CD8-positive, alpha-beta memory T cell (primary cell): Measurements from ENCODE around the gene XRCC4. TPM values are rescaled to one million over a fixed set of nuclear protein-coding genes. Genes with fewer than 3 reads are reported as not detected.

Experiments
- CTCF ChIA-PET: fragments of 350-600 bp; sonication (Branson Sonifier 250); formaldehyde crosslinking; loops from one replicate; lab custom pipeline; 2021; ENCODE audit warnings: antibody characterized with exemption; lab: Charles Lee
- POLR2A ChIA-PET: fragments of 350-600 bp; sonication (Branson Sonifier 250); formaldehyde crosslinking; loops from one replicate; lab custom pipeline; 2021; ENCODE audit warnings: antibody characterized with exemption; lab: Charles Lee
- DNase-seq, 5 donors: peaks; one replicate each; pipeline versions ENCODE4 v3.0.0 to v3.0.0-alpha.2; 2020 to 2022; ENCODE audit warnings: mixed read lengths in 1 of 5
- H3K27ac ChIP-seq: one replicate; pipeline ENCODE4 v1.7.0; 2013; ENCODE audit warnings: low read depth, mild to moderate bottlenecking, low read length, moderate library complexity
- H3K27me3 ChIP-seq: 2 replicates; pipeline ENCODE4 v1.7.0; 2013; ENCODE audit warnings: low read length, mild to moderate bottlenecking; ENCODE audit not compliant: insufficient read depth, poor library complexity, severe bottlenecking
- H3K36me3 ChIP-seq: 2 replicates; pipeline ENCODE4 v1.7.0; 2013; ENCODE audit warnings: mild to moderate bottlenecking, low read length, moderate library complexity; ENCODE audit not compliant: insufficient read depth
- H3K4me1 ChIP-seq: 2 replicates; pipeline ENCODE4 v1.7.0; 2013; ENCODE audit warnings: mild to moderate bottlenecking, low read length, moderate library complexity; ENCODE audit not compliant: insufficient read depth
- H3K4me3 ChIP-seq: 2 replicates; pipeline ENCODE4 v1.7.0; 2013; ENCODE audit warnings: mild to moderate bottlenecking, low read length
- H3K9me3 ChIP-seq: 2 replicates; pipeline ENCODE4 v1.7.0; 2013; ENCODE audit warnings: mild to moderate bottlenecking, low read length
- H3K27ac Mint-ChIP-seq, 8 donors: one replicate each; pipeline ENCODE4 v1.8.0; 2020 to 2021; ENCODE audit warnings: mixed read lengths in 8 of 8, mild to moderate bottlenecking in 6 of 8, inconsistent platforms in 3 of 8, moderate library complexity in 3 of 8
- H3K27me3 Mint-ChIP-seq, 2 donors: one replicate each; pipeline ENCODE4 v1.8.0; 2020 to 2021; ENCODE audit warnings: mixed read lengths in 2 of 2, mild to moderate bottlenecking in 1 of 2, moderate library complexity in 1 of 2
- H3K36me3 Mint-ChIP-seq, 3 donors: one replicate each; pipeline ENCODE4 v1.8.0; 2020 to 2021; ENCODE audit warnings: mixed read lengths in 3 of 3, inconsistent platforms in 1 of 3, mild to moderate bottlenecking in 1 of 3
- H3K4me1 Mint-ChIP-seq, 3 donors: one replicate each; pipeline ENCODE4 v1.8.0; 2020 to 2021; ENCODE audit warnings: mixed read lengths in 3 of 3, inconsistent platforms in 1 of 3, mild to moderate bottlenecking in 1 of 3
- H3K4me3 Mint-ChIP-seq, 7 donors: one replicate each; pipeline ENCODE4 v1.8.0; 2020 to 2021; ENCODE audit warnings: mixed read lengths in 7 of 7, mild to moderate bottlenecking in 6 of 7, moderate library complexity in 4 of 7, inconsistent platforms in 2 of 7
- H3K9me3 Mint-ChIP-seq, 5 donors: one replicate each; pipeline ENCODE4 v1.8.0; 2020 to 2022; ENCODE audit warnings: mixed read lengths in 5 of 5, mild to moderate bottlenecking in 3 of 5, moderate library complexity in 2 of 5, inconsistent platforms in 1 of 5
- polyA plus RNA-seq: library from polyadenylated mRNA; unstranded; fragments of 300-500 nt; fragmentation: Illumina TruSeq; gene quantifications from one replicate; pipeline ENCODE4 v1.2.3, GENCODE V29; 2021
- total RNA-seq, 2 experiments: library from RNA; stranded (reverse); gene quantifications; one replicate each; pipeline ENCODE4 v1.2.3, GENCODE V29; 2021

The XRCC4 gene
- total and polyA plus RNA-seq, 3 experiments from 2014 or later = 6.9 to 10.0 (median 8.3) TPM

DNA sequence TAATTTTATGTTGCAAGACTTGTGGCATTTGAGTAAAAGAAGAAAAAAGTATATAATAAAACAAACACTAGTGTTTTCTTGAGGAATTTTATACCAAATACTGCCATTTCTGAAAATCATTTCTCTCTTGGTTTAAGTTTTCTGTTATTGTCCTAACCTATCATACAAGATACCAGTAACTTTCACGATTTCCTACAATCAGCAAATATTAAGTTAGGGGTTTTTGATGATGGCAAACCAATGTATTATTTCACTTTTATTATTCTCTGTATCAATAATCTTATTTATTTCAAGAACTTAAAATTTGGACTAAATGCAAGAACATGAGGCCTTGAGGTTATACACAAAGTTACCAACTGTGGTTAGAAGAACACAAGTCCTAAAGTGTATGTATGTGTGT lies 285.2 kb downstream of the XRCC4 start:
- no peak overlapping the region for H3K27ac Mint-ChIP-seq
- Histone ChIP-seq H3K9me3 (no peaks in the 10 kb centered on the region), H3K4me1 (no peaks in the 10 kb centered on the region), H3K36me3 (no peaks in the 10 kb centered on the region), H3K27ac (no peak overlapping the region), H3K4me3 (no peak overlapping the region), H3K27me3 (no peaks in the 10 kb centered on the region)
- ChIA-PET CTCF (no interaction called here), POLR2A (no interaction called here)
- H3K4me3 Mint-ChIP-seq = no peak overlapping the region
- peaks cover 1 to 10% (median 3%) of the 10 kb centered on the region in 5 donors for H3K9me3 Mint-ChIP-seq
- H3K36me3 Mint-ChIP-seq = no peaks in the 10 kb centered on the region
- H3K27me3 Mint-ChIP-seq = peaks cover 2 to 3% of the 10 kb centered on the region in 2 donors
- no peak for DNase-seq
- H3K4me1 Mint-ChIP-seq = no peaks in the 10 kb centered on the region

GRCh38 chr5:83363111-83363885 lies 286.0 kb downstream of the XRCC4 start:
- H3K27me3 Mint-ChIP-seq = peaks cover 2 to 3% of the 10 kb centered on the region in 2 donors
- Histone ChIP-seq H3K9me3 (no peaks in the 10 kb centered on the region), H3K4me1 (no peaks in the 10 kb centered on the region), H3K27ac (no peak overlapping the region), H3K4me3 (no peak overlapping the region), H3K36me3 (no peaks in the 10 kb centered on the region), H3K27me3 (no peaks in the 10 kb centered on the region)
- H3K4me3 Mint-ChIP-seq = no peak overlapping the region
- H3K27ac Mint-ChIP-seq = no peak overlapping the region
- no peaks in the 10 kb centered on the region for H3K4me1 Mint-ChIP-seq
- POLR2A ChIA-PET = no interaction called here
- H3K9me3 Mint-ChIP-seq = peaks cover 1 to 10% (median 3%) of the 10 kb centered on the region in 5 donors
- no peak for DNase-seq
- CTCF ChIA-PET = no interaction called here
- H3K36me3 Mint-ChIP-seq = no peaks in the 10 kb centered on the region

GRCh38 chr5:83363886-83364275 lies 286.5 kb downstream of the XRCC4 start:
- H3K4me1 ChIP-seq = no peaks in the 10 kb centered on the region
- no peak overlapping the region for H3K4me3 ChIP-seq
- H3K27me3 Mint-ChIP-seq = peaks cover 2 to 3% of the 10 kb centered on the region in 2 donors
- no peak overlapping the region for H3K27ac Mint-ChIP-seq
- H3K4me1 Mint-ChIP-seq = no peaks in the 10 kb centered on the region
- POLR2A ChIA-PET = no interaction called here
- H3K27me3 ChIP-seq = no peaks in the 10 kb centered on the region
- H3K36me3 ChIP-seq = no peaks in the 10 kb centered on the region
- CTCF ChIA-PET = no interaction called here
- no peak for DNase-seq
- H3K9me3 ChIP-seq = no peaks in the 10 kb centered on the region
- peaks cover 0 to 10% (median 3%) of the 10 kb centered on the region in 5 donors for H3K9me3 Mint-ChIP-seq
- H3K36me3 Mint-ChIP-seq = no peaks in the 10 kb centered on the region
- H3K4me3 Mint-ChIP-seq = no peak overlapping the region
- no peak overlapping the region for H3K27ac ChIP-seq

- H3K4me3 ChIP-seq = no peak overlapping the region
- no peak overlapping the region for H3K27ac Mint-ChIP-seq
- no peaks in the 10 kb centered on the region for H3K4me1 Mint-ChIP-seq
- ChIA-PET POLR2A (no interaction called here), CTCF (no interaction called here)
- H3K4me1 ChIP-seq = no peaks in the 10 kb centered on the region
- H3K36me3 Mint-ChIP-seq = no peaks in the 10 kb centered on the region
- H3K27me3 Mint-ChIP-seq = peaks cover 0 to 3% of the 10 kb centered on the region in 2 donors
- DNase-seq = no peak
- no peak overlapping the region for H3K4me3 Mint-ChIP-seq
- H3K9me3 ChIP-seq = no peaks in the 10 kb centered on the region
- H3K36me3 ChIP-seq = no peaks in the 10 kb centered on the region
- H3K27ac ChIP-seq = no peak overlapping the region
- peaks cover 0 to 10% (median 1%) of the 10 kb centered on the region in 5 donors for H3K9me3 Mint-ChIP-seq
- no peaks in the 10 kb centered on the region for H3K27me3 ChIP-seq
Observed at GRCh38 chr5:83364312-83365299, 287.3 kb downstream of the XRCC4 start.

DNA sequence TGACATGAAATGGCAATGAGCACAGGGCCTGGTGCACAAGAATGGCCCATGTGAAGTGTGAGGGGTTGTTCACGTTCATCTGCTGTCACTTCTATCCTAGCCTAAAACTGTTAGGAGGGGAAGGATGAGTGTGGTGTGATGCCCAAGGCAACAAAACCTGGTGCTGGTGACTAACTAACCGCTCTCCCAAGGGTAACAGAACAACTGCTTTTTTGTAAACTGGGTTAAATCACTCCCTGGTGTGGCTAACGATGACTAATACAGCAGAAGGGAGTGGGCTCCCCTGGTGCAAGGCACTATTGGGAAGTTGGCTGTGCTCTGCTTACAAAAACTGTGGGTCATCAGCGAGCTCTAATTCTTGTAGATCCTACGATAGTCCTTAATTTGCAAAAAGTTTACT lies 291.0 kb downstream of the XRCC4 start:
- no peaks in the 10 kb centered on the region for H3K9me3 ChIP-seq
- Mint-ChIP-seq H3K27ac (no peak overlapping the region), H3K9me3 (peaks cover 0 to 3% (median 0%) of the 10 kb centered on the region in 5 donors), H3K4me3 (no peak overlapping the region), H3K27me3 (peaks cover 3 to 5% of the 10 kb centered on the region in 2 donors), H3K4me1 (no peaks in the 10 kb centered on the region), H3K36me3 (no peaks in the 10 kb centered on the region)
- ChIA-PET POLR2A (no interaction called here), CTCF (no interaction called here)
- no peaks in the 10 kb centered on the region for H3K27me3 ChIP-seq
- no peaks in the 10 kb centered on the region for H3K36me3 ChIP-seq
- no peak overlapping the region for H3K27ac ChIP-seq
- H3K4me3 ChIP-seq = no peak overlapping the region
- no peak for DNase-seq
- no peaks in the 10 kb centered on the region for H3K4me1 ChIP-seq

GRCh38 chr5:83368835-83369234 lies 291.5 kb downstream of the XRCC4 start:
- Mint-ChIP-seq H3K9me3 (peaks cover 0 to 3% (median 0%) of the 10 kb centered on the region in 5 donors), H3K4me1 (no peaks in the 10 kb centered on the region), H3K4me3 (no peak overlapping the region), H3K36me3 (no peaks in the 10 kb centered on the region), H3K27ac (no peak overlapping the region), H3K27me3 (peaks cover under 1 to 5% of the 10 kb centered on the region in 2 donors)
- POLR2A ChIA-PET = no interaction called here
- CTCF ChIA-PET = no interaction called here
- no peak overlapping the region for H3K27ac ChIP-seq
- H3K27me3 ChIP-seq = no peaks in the 10 kb centered on the region
- H3K9me3 ChIP-seq = no peaks in the 10 kb centered on the region
- DNase-seq = no peak
- H3K4me3 ChIP-seq = no peak overlapping the region
- no peaks in the 10 kb centered on the region for H3K4me1 ChIP-seq
- no peaks in the 10 kb centered on the region for H3K36me3 ChIP-seq

GRCh38 chr5:83370957-83371356 lies 293.6 kb downstream of the XRCC4 start:
- no peak overlapping the region for H3K27ac ChIP-seq
- H3K4me3 Mint-ChIP-seq = no peak overlapping the region
- peaks cover 0 to 3% (median 0%) of the 10 kb centered on the region in 5 donors for H3K9me3 Mint-ChIP-seq
- H3K36me3 ChIP-seq = no peaks in the 10 kb centered on the region
- H3K27me3 Mint-ChIP-seq = peaks cover 0 to 5% of the 10 kb centered on the region in 2 donors
- DNase-seq = no peak
- POLR2A ChIA-PET = no interaction called here
- H3K27ac Mint-ChIP-seq = no peak overlapping the region
- CTCF ChIA-PET = no interaction called here
- no peaks in the 10 kb centered on the region for H3K4me1 ChIP-seq
- H3K36me3 Mint-ChIP-seq = no peaks in the 10 kb centered on the region
- no peaks in the 10 kb centered on the region for H3K9me3 ChIP-seq
- no peaks in the 10 kb centered on the region for H3K27me3 ChIP-seq
- H3K4me1 Mint-ChIP-seq = no peaks in the 10 kb centered on the region
- no peak overlapping the region for H3K4me3 ChIP-seq

- Histone ChIP-seq H3K9me3 (no peaks in the 10 kb centered on the region), H3K4me3 (no peak overlapping the region), H3K27ac (no peak overlapping the region), H3K27me3 (no peaks in the 10 kb centered on the region), H3K36me3 (no peaks in the 10 kb centered on the region), H3K4me1 (no peaks in the 10 kb centered on the region)
- Mint-ChIP-seq H3K27me3 (peaks cover 0 to 5% of the 10 kb centered on the region in 2 donors), H3K4me3 (no peak overlapping the region), H3K9me3 (peaks cover 0 to 3% (median 0%) of the 10 kb centered on the region in 5 donors), H3K27ac (no peak overlapping the region), H3K4me1 (no peaks in the 10 kb centered on the region), H3K36me3 (no peaks in the 10 kb centered on the region)
- POLR2A ChIA-PET = no interaction called here
- no peak for DNase-seq
- CTCF ChIA-PET = no interaction called here
Observed at GRCh38 chr5:83371726-83372125, 294.4 kb downstream of the XRCC4 start.
